CD4-positive, alpha-beta T cell (primary cell): Measurements from ENCODE around the gene AHDC1. TPM values are rescaled to one million over a fixed set of nuclear protein-coding genes. Genes with fewer than 3 reads are reported as not detected.

Experiments
- ATAC-seq: fragments of 200-7000 bp; cut with Tn5 transposase; one replicate; pipeline ENCODE4 v1.10.0; 2022; ENCODE audit warnings: mild to moderate bottlenecking; ENCODE audit not compliant: poor library complexity
- CTCF ChIA-PET: fragments of 350-600 bp; sonication (Branson Sonifier 250); formaldehyde crosslinking; loops from one replicate; lab custom pipeline; 2021; ENCODE audit warnings: antibody characterized with exemption, inconsistent platforms; lab: Charles Lee
- POLR2A ChIA-PET: fragments of 350-600 bp; sonication (Branson Sonifier 250); formaldehyde crosslinking; loops from one replicate; lab custom pipeline; 2021; ENCODE audit warnings: antibody characterized with exemption, inconsistent platforms; lab: Charles Lee
- DNase-seq, 14 experiments: peaks; one replicate each; pipeline ENCODE4 v3.0.0-alpha.2; 2013 to 2020; ENCODE audit warnings: mixed read lengths in 2 of 14
- H3K27ac ChIP-seq, 2 donors: one replicate each; pipeline versions ENCODE4 v1.5.1 to v1.7.0; 2013; ENCODE audit warnings: low read length in 2 of 2, low read depth in 1 of 2, mild to moderate bottlenecking in 1 of 2
- H3K27me3 ChIP-seq, 2 experiments: 1 replicate in 1 of 2; 2 replicates in 1 of 2; pipeline versions ENCODE4 v1.6.1 to v1.7.0; 2013; ENCODE audit warnings: low read length in 2 of 2, control low read depth in 1 of 2, mild to moderate bottlenecking in 1 of 2, moderate library complexity in 1 of 2; ENCODE audit not compliant: insufficient read depth in 2 of 2, control insufficient read depth in 1 of 2
- H3K36me3 ChIP-seq: one replicate; pipeline ENCODE4 v1.6.1; 2013; ENCODE audit warnings: low read length, control low read depth; ENCODE audit not compliant: insufficient read depth
- H3K4me1 ChIP-seq: one replicate; pipeline ENCODE4 v1.6.1; 2013; ENCODE audit warnings: low read length, control low read depth; ENCODE audit not compliant: insufficient read depth
- H3K4me3 ChIP-seq: one replicate; pipeline ENCODE4 v1.5.1; 2013; ENCODE audit warnings: mild to moderate bottlenecking, low read length, moderate library complexity
- H3K9me3 ChIP-seq, 2 experiments: 1 replicate in 1 of 2; 2 replicates in 1 of 2; pipeline versions ENCODE4 v1.6.1 to v1.7.0; 2013; ENCODE audit warnings: low read length in 2 of 2, mild to moderate bottlenecking in 2 of 2, control low read depth in 1 of 2, moderate library complexity in 1 of 2; ENCODE audit not compliant: control insufficient read depth in 1 of 2, insufficient read depth in 1 of 2
- H3K27ac Mint-ChIP-seq: one replicate; pipeline ENCODE4 v1.8.0; 2020; ENCODE audit warnings: mixed read lengths
- H3K27me3 Mint-ChIP-seq: one replicate; pipeline ENCODE4 v1.8.0; 2021; ENCODE audit warnings: mixed read lengths
- H3K36me3 Mint-ChIP-seq: one replicate; pipeline ENCODE4 v1.8.0; 2021; ENCODE audit warnings: low read depth, mixed read lengths
- H3K4me1 Mint-ChIP-seq: one replicate; pipeline ENCODE4 v1.8.0; 2021; ENCODE audit warnings: low read depth, mixed read lengths
- H3K4me3 Mint-ChIP-seq: one replicate; pipeline ENCODE4 v1.8.0; 2020; ENCODE audit warnings: mild to moderate bottlenecking, mixed read lengths
- H3K9me3 Mint-ChIP-seq: one replicate; pipeline ENCODE4 v1.8.0; 2020; ENCODE audit warnings: mixed read lengths
- CTCF ChIP-seq: fragments of 200-600 bp; IDR thresholded peaks from one replicate; pipeline ENCODE4 v1.8.0; 2022; ENCODE audit warnings: antibody characterized with exemption, mild to moderate bottlenecking
- intact Hi-C, 2 experiments: fragments of 100-400 bp; cut with DNase I in 1 of 2; cut with micrococcal nuclease in 1 of 2; formaldehyde crosslinking; loops; one replicate each; pipeline versions ENCODE4 v1.15.1 to v1.9.0; 2023 to 2025; cut with DNase I, micrococcal nuclease
- total RNA-seq, 174 experiments: library from RNA in 2 of 174; stranded (reverse) in 2 of 174; gene quantifications; one replicate each; pipeline ENCODE4 v1.2.3 and lab custom pipeline; 2021 to 2026

Gene AHDC1
- total RNA-seq, 2 experiments from 2014 or later, result 20.8 to 22.9 TPM

DNA sequence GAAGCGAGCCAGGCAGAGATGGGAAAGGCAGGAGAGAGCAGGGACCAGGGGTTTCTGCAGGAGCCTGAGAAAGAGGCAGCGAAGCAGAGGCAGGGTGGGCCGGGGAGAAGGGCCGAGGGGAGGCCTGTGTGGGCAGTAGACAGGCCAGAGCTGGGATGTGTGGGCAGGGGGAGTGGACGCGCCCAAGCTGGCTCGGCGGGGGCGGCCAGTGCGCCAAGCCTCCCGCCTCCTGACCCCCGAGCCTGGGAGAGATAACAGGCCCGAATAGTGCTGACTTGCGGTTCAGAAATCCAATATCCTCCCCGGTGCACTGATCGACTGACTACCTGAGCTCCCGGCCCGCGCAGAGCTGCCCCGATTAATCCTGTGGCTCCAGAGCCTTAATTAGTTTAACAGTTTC is 41.9 kb downstream of the AHDC1 start:
- Histone ChIP-seq H3K27me3 (no peaks in the 10 kb centered on the region), H3K4me3 (no peak overlapping the region), H3K36me3 (no peaks in the 10 kb centered on the region), H3K9me3 (no peaks in the 10 kb centered on the region), H3K27ac (no peak overlapping the region), H3K4me1 (peaks cover 10% of the 10 kb centered on the region)
- Mint-ChIP-seq H3K36me3 (peaks cover 5% of the 10 kb centered on the region), H3K4me1 (peaks cover 38% of the 10 kb centered on the region), H3K9me3 (no peaks in the 10 kb centered on the region), H3K27me3 (no peaks in the 10 kb centered on the region), H3K4me3 (no peak overlapping the region), H3K27ac (no peak overlapping the region)
- no peak for TF ChIP-seq CTCF
- intact Hi-C loops, result no loop called here
- CTCF ChIA-PET, result interaction anchor here (1.2 kb wide), 1 partner anchor 107 kb away, joined by 3 read pairs; no protein-coding TSS in a partner anchor
- no peak for ATAC-seq
- DNase-seq, result no peak
- POLR2A ChIA-PET, result no interaction called here

- no peak for TF ChIP-seq CTCF
- H3K27ac ChIP-seq, result no peak overlapping the region
Measured at GRCh38 chr1:27561124-27561899, 42.6 kb downstream of the AHDC1 start.

GRCh38 chr1:27560268-27561123 is 43.4 kb downstream of the AHDC1 start:
- Histone ChIP-seq H3K4me3 (no peak overlapping the region), H3K36me3 (no peaks in the 10 kb centered on the region), H3K9me3 (no peaks in the 10 kb centered on the region), H3K27ac (no peak overlapping the region), H3K4me1 (peaks cover 24% of the 10 kb centered on the region), H3K27me3 (no peaks in the 10 kb centered on the region)
- no peak for TF ChIP-seq CTCF
- intact Hi-C loops, result no loop called here
- CTCF ChIA-PET, result no interaction called here
- Mint-ChIP-seq H3K4me1 (peaks cover 42% of the 10 kb centered on the region), H3K36me3 (peaks cover 5% of the 10 kb centered on the region), H3K27me3 (no peaks in the 10 kb centered on the region), H3K9me3 (no peaks in the 10 kb centered on the region), H3K27ac (no peak overlapping the region), H3K4me3 (no peak overlapping the region)
- DNase-seq, result no peak
- POLR2A ChIA-PET, result interaction anchor here (0.6 kb wide), 1 partner anchor 137 kb away, joined by 3 read pairs; no protein-coding TSS in a partner anchor
- no peak for ATAC-seq

More at GRCh38 chr1:27561124-27561899, 42.6 kb downstream of the AHDC1 start:
- Mint-ChIP-seq H3K9me3 (no peaks in the 10 kb centered on the region), H3K27me3 (no peaks in the 10 kb centered on the region), H3K36me3 (peaks cover 5% of the 10 kb centered on the region), H3K27ac (no peak overlapping the region), H3K4me1 (peaks cover 43% of the 10 kb centered on the region), H3K4me3 (no peak overlapping the region)
- Histone ChIP-seq H3K9me3 (no peaks in the 10 kb centered on the region), H3K36me3 (no peaks in the 10 kb centered on the region), H3K4me3 (no peak overlapping the region), H3K4me1 (peaks cover 16% of the 10 kb centered on the region), H3K27me3 (no peaks in the 10 kb centered on the region)
- POLR2A ChIA-PET, result interaction anchor here (0.6 kb wide), 1 partner anchor 137 kb away, joined by 3 read pairs; no protein-coding TSS in a partner anchor
- intact Hi-C loops, result no loop called here
- CTCF ChIA-PET, result interaction anchor here (1.2 kb wide), 1 partner anchor 108 kb away, joined by 3 read pairs; no protein-coding TSS in a partner anchor
- no peak for ATAC-seq
- no peak for DNase-seq
